C1 segment of cervical spinal cord (tissue), 14 donors: ENCODE data around the gene RPL11.
"Not testable (repeated sequence)": the region's sequence is repeated elsewhere in the genome, so short reads cannot be mapped to it uniquely, and the experiment has no call there.

Experiments
- DNase-seq, 14 donors: peaks; one replicate each; lab custom pipeline; 2025; lab: John Stamatoyannopoulos, UW

The RPL11 gene

DNA sequence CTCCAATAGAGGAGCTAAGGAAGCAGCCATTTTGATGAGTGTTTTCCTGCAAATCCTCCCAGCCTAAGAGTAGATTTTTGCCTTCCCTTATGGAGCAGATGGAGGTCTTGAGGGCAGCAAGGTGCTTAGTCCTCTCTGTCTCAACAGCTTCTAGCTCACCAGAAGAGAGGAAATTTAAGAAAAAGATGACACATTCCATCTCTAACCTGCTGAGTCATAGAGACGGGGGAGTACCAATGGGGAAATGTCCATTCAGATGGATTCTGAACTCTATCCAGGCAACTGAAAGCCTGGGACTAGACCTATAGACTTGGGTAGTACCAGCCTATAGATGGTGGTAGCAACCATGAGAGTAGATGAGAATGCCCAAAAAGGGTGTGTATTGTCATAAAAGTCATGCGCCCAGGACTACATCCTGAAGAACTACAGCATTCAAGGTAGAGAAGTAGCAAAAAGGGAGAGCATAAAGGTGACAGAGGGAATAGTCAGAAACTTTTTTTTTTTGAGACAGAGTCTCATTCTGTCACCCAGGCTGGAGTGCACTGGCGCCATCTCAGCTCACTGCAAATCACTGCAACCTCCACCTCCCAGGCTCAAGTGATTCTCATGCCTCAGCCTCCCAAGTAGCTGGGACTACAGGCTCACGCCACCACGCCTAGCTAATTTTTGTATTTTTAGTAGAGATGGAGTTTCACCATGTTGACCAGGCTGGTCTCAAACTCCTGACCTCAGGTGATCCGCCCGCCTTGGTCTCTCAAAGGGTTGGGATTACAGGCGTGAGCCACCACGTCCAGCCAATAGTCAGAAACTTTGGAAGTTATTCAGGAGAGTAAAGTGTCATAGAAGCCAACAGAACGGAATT, 41.0 kb downstream of the RPL11 start:
- DNase-seq: no peak

DNA sequence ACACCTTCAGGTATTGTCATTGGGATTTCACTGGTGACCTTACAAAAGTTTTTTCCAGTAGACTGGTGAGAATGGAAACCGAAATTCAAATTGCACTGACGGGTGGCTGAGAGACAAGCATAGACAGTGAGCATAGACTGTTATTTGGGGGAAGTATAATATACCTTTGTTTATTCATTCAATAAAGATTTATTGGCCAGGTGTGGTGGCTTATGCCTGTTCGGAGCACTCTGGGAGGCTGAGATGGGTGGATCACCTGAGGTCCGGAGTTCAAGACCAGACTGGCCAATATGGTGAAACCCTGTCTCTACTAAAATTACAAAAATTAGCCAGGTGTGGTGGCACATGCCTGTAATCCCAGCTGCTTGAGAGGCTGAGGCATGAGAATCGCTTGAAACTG, 41.7 kb downstream of the RPL11 start:
- not testable (repeated sequence) for DNase-seq

DNA sequence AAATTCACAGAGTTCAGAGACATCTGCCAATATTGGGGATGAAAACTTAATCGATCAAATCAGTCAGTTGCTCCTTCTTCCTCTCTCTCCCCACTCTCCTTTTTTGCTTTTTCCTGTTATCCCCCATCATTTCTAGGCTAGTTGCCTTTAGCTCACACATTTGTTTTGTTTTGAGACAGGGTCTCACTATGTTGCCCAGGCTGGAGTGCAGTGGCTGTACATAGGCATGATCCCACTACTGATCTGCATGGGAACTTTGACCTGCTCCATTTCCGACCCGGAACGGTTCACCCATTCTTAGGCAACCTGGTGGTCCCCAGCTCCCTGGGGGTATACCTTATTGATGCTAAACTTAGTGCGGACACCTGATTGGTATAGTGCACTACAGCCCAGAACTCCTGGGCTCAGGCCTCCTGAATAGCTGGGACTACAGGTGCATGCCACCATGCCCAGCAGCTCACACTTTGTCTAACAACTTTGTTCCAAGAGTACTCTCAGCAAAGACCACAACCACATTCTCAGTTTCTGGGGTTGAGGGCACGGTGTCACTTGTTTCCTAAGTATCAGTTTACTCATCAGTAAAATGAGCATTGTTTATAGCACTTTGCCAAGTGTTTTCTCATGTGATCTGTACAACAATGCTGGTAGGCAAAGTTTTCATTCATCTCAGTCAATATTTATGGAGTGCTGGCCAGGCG, 45.0 kb downstream of the RPL11 start:
- no peak for DNase-seq

DNA sequence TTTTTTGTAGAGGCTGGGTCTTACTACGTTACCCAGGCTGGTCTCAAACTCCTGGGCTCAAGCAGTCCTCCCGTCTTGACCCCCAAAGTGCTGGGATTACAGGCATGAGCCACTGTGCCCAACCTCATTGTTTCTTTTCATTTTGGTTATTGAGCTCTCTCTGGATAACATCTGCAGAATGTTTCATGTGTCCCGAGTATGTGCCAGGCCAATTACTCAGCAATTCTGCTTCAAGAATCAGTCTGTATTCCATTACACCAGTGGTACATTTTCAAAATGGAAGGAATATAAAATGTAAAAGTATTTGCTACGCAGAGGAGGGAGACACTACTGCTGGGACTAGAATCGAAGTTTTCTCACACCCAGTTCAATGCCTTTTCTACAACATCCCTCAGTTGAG, 50.0 kb downstream of the RPL11 start:
- DNase-seq: no peak

DNA sequence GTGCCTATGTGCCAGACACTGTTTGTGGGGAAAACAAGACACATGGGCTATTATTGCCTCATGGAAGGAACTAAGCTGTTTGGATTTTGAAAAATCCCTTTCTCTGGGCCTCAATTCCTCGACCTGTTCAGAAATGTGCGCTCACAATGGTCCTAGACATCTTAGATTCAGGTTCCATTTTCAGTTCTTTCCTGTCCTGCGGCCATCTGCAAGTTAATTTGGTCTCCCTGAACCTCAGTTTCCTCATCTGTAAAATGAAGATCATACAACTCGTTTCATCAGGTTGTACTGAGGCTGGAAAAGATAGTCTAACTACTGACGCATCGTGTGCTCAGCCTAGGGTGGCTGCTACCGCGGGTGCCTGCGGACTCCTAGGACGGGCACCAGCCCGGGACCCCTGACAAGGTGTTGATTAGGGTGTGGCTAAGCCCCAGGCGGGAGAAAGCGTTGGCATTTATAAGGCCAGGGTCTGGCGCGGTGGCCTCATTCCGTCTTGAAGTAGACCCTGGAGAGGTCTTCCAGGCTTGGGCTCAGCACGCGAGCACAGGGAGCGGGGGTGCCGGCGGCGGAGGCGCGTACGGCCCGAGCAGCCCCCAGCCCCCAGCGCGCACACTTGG, 51.2 kb downstream of the RPL11 start:
- DNase-seq: peak in 2 of 14 donors; percentile 35 to 52

DNA sequence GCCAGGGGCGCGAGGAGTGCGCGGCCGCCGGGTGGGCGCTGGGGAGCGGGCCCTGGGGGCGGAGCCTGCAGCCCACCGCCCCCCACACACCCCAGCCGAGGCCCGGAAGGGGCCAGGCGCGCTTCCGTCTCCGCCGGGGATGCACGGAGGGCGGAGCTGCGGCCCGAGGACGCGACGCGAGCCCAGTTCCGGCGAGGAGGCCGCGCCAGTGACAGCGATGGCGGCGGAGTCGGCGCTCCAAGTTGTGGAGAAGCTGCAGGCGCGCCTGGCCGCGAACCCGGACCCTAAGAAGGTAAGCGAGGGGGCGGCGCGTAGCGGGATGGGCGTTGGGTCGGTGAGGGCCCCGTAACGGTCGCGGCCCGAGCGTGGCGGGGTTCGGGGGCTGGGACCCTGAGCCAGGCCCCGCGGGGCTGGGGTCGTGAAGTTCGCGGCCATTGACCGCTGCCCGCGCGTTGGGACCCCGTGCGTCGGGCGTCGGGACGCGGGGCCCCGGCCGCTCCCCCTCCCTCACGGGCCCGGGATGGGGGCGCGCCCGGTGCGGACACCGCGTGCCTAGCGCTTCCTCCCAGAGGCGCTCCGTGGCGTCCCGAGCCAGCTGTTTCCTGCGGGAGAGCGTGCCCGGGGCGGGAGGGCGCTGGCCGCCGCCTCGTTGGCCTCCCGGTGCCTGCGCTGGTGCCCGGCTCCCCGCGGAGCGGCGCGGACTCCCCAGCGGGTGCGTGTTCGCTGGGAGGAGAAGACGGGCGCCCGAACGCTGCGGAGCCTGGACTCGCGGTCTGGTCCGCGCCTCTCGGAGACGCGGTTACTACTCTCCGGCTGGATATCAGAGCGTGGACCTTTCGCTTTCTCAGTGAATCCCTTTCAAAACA, 51.9 kb downstream of the RPL11 start, which contains the start of gene ELOA:
Gene ELOA (plus strand): TSS at position 185 of the 866 bp plus-strand sequence. CDS start 33 bp downstream, at position 218.
- DNase-seq: peak; percentile 6 to 80 (median 47)

DNA sequence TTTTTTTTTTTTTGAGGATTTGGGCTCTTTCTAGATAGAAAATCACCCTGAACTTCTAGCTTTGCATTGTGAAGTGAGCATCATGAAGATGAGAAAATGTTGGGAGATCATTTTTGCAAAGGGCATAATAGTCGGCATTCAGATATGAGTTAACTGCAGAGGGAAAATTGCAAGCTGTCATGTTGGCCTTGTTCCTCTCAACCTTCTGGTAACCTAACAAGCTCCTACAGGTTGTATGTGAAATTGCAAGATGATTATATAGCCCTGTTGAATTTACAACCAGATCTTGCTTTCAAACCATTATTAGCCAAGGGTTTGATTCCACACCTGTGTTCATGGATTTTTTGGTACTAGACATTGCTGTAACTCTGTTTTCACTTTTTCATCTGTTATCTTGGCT, 53.9 kb downstream of the RPL11 start:
- peak in 1 of 14 donors; percentile 10 for DNase-seq
